Activated naive CD8-positive, alpha-beta T cell treated with anti-CD3 and anti-CD28 coated beads, Interleukin-2, amount 50 U/mL, for 16 hours (primary cell): Measurements from ENCODE around the gene WDR13.
"Not testable (repeated sequence)": the region's sequence is repeated elsewhere in the genome, so short reads cannot be mapped to it uniquely, and the experiment has no call there.

Source experiments
- DNase-seq: peaks from one replicate; pipeline ENCODE4 v3.0.0-alpha.2; 2020; ENCODE audit warnings: low read depth, low spot score

WDR13 gene

GRCh38 chrX:48654746-48655145 is 57.5 kb downstream of the WDR13 start:
- not testable (repeated sequence) for DNase-seq
